IMR-90 (cell line): Measurements from ENCODE around the gene LRIT1.

Experiments used
- CTCF ChIP-seq: conservative IDR thresholded peaks from 2 replicates; pipeline ENCODE4 v1.5.1; 2012; ENCODE audit warnings: mild to moderate bottlenecking, low read depth, low read length, improper control_type of control experiment
- ELK1 ChIP-seq: fragments of 150-350 bp; IDR thresholded peaks from 2 replicates; pipeline ENCODE4 v1.6.1; 2016; ENCODE audit warnings: low read depth, mild to moderate bottlenecking, low read length, moderate library complexity, borderline replicate concordance
- MAFK ChIP-seq: IDR thresholded peaks from 2 replicates; pipeline ENCODE4 v1.6.1; 2012; ENCODE audit warnings: low read depth, low read length, improper control_type of control experiment
- MXI1 ChIP-seq: IDR thresholded peaks from 2 replicates; pipeline ENCODE4 v1.6.1; 2012; ENCODE audit warnings: low read depth, mild to moderate bottlenecking, low read length, moderate library complexity, borderline replicate concordance
- POLR2A ChIP-seq: IDR thresholded peaks from 2 replicates; pipeline ENCODE4 v1.6.1; 2012; ENCODE audit warnings: mild to moderate bottlenecking, low read depth, low read length
- RAD21 ChIP-seq: IDR thresholded peaks from 2 replicates; pipeline ENCODE4 v1.6.1; 2012; ENCODE audit warnings: low read length, improper control_type of control experiment
- RFX5 ChIP-seq: IDR thresholded peaks from 2 replicates; pipeline ENCODE4 v1.8.0; 2012; ENCODE audit warnings: low read depth, mild to moderate bottlenecking, low read length, moderate library complexity
- SMC3 ChIP-seq: fragments of 150-350 bp; IDR thresholded peaks from 2 replicates; pipeline ENCODE4 v1.6.1; 2016; ENCODE audit warnings: low read depth, mild to moderate bottlenecking, antibody characterized with exemption, low read length, moderate library complexity

GRCh38 chr10:84248794-84249193 is 7.4 kb upstream of the LRIT1 start:
- TF ChIP-seq CTCF, result no peak
- no peak for TF ChIP-seq ELK1
- TF ChIP-seq MAFK, result no peak
- no peak for TF ChIP-seq RFX5
- no peak for TF ChIP-seq POLR2A
- TF ChIP-seq RAD21, result no peak
- no peak for TF ChIP-seq SMC3
- TF ChIP-seq MXI1, result no peak
